Measurements from ENCODE around the gene HSPA2. TPM values are rescaled to one million over a fixed set of nuclear protein-coding genes. Genes with fewer than 3 reads are reported as not detected.

HSPA2 gene
- total and polyA plus RNA-seq, 2 of the 4 experiments (the other 2 are of a cell fraction): 18.4 to 19.7 TPM

- H2BK5ac ChIP-seq (ENCODE audit: low read depth, low read length, poor library complexity, severe bottlenecking): no peak overlapping the region
- H3K79me1 ChIP-seq (ENCODE audit: low read depth in 1 of 2, low read length in 2 of 2): peaks cover 15 to 22% of the 10 kb centered on the region in 2 experiments; a peak in 3 of 4 replicates
- BruUV-seq (replicated peaks): no TSS peak
- H4K5ac ChIP-seq (ENCODE audit: low read depth, low read length): no peak overlapping the region
- H3K23ac ChIP-seq (ENCODE audit: low read depth, low read length): no peak overlapping the region
- no peak overlapping the region for H3K4me3 ChIP-seq (ENCODE audit: insufficient read depth, low read depth, low read length)
- ChIA-PET POLR2A (ENCODE audit: unreplicated experiment) (interaction anchor here (0.7 kb wide), 1 partner anchor 50 kb away, joined by 14 read pairs; no protein-coding TSS in a partner anchor), CTCF (interaction anchor here (0.6 to 1.4 kb wide), 5 partner anchors 21 to 92 kb away, joined by 3 to 5 read pairs (median 4); partner anchors contain the start of gene ZBTB25)
- no peaks in the 10 kb centered on the region for H3K4me1 ChIP-seq (ENCODE audit: control insufficient read depth, insufficient read depth, low read length)
- H3K4ac ChIP-seq (ENCODE audit: low read depth, low read length): no peak overlapping the region
- H3K18ac ChIP-seq (ENCODE audit: low read depth, low read length): no peak overlapping the region
- peaks cover 6% of the 10 kb centered on the region; the same call in 1 of the 2 replicates for H3K9me1 ChIP-seq (ENCODE audit: insufficient read depth, low read length)
- H4K8ac ChIP-seq (ENCODE audit: low read depth in 2 of 2, low read length in 2 of 2): no peak overlapping the region
- H3K27ac ChIP-seq (ENCODE audit: insufficient read depth, low read length): no peak overlapping the region
- H2AFZ ChIP-seq (replicated peaks; ENCODE audit: low read length, poor library complexity): no peak overlapping the region
- no peaks in the 10 kb centered on the region; the same call in 1 of the 2 replicates for H3K36me3 ChIP-seq (ENCODE audit: control insufficient read depth, insufficient read depth, low read length)
- H3K14ac ChIP-seq (replicated peaks; ENCODE audit: low read depth, low read length): no peak overlapping the region
- no peak for ATAC-seq (ENCODE audit: low read depth)
- no peak overlapping the region for H3K9ac ChIP-seq (ENCODE audit: low read depth, low read length)
- no peak overlapping the region for H3K56ac ChIP-seq (ENCODE audit: extremely low read depth, insufficient read depth, low read length)
- H3K27me3 ChIP-seq (ENCODE audit: control insufficient read depth, insufficient read depth, low read length): no peaks in the 10 kb centered on the region; the same call in 1 of the 2 replicates
- no peak overlapping the region for H2BK120ac ChIP-seq (ENCODE audit: low read depth, low read length)
- no peak overlapping the region for H2AK9ac ChIP-seq (replicated peaks; ENCODE audit: low read depth, low read length, poor library complexity)
- WGBS, 2 experiments (ENCODE audit: extremely low coverage in 2 of 2, insufficient read length in 1 of 2): no CpG with 5 or more reads among the region's 5 CpGs
- in situ Hi-C loops (cut with MboI; ENCODE audit: low sequenced_read_pairs): loop anchor here (5.0 to 25.0 kb wide), 2 partner anchors 88 to 368 kb away; partner anchors contain the start of gene CHURC1
- H3K4me2 ChIP-seq (ENCODE audit: low read depth, low read length): peak overlapping the region; percentile 70
- no peak overlapping the region for H4K91ac ChIP-seq (ENCODE audit: insufficient read depth, low read depth, low read length)
- H2BK15ac ChIP-seq (ENCODE audit: low read depth, low read length): no peak overlapping the region
- peaks cover 11% of the 10 kb centered on the region for H3K9me3 ChIP-seq (ENCODE audit: control insufficient read depth, insufficient read depth, low read length)
- H2AK5ac ChIP-seq (ENCODE audit: low read depth, low read length): no peak overlapping the region
- no peak overlapping the region for H2BK20ac ChIP-seq (ENCODE audit: low read depth, low read length)
- intact Hi-C loops (cut with micrococcal nuclease): loop anchor here (5.0 kb wide), 1 partner anchor 68 kb away; no protein-coding TSS in a partner anchor
- dilution Hi-C loops (cut with HindIII; ENCODE audit: low sequenced_read_pairs, unreplicated experiment): no loop called here
- TF ChIP-seq ELK1 (IDR thresholded peaks at IDR 0.05; ENCODE audit: borderline replicate concordance, low read depth, low read length): no peak
- peak; percentile 11; the same call in 1 of the 2 replicates for TF ChIP-seq FOS (IDR thresholded peaks at IDR 0.05; ENCODE audit: low read depth, low read length)
- no peak for TF ChIP-seq BHLHE40 (IDR thresholded peaks at IDR 0.05; ENCODE audit: low read depth, low read length)
- TF ChIP-seq CTCF (conservative IDR thresholded peaks at IDR 0.05; ENCODE audit: low read depth, low read length): no peak
- TF ChIP-seq CEBPB (IDR thresholded peaks at IDR 0.05; ENCODE audit: low read depth, low read length): no peak
- no peaks in the 10 kb centered on the region for H4K20me1 ChIP-seq (ENCODE audit: insufficient read depth, low read length)
- peak; percentile 39 for DNase-seq
Observed at GRCh38 chr14:64544607-64545312, 4.2 kb downstream of the HSPA2 start.
